Bronchial epithelial cell (primary cell): ENCODE data around the gene SOHLH1. TPM values are rescaled to one million over a fixed set of nuclear protein-coding genes. Genes with fewer than 3 reads are reported as not detected.
A peak's percentile ranks its signal among the peaks of the same experiment; 100 is the strongest.

ENCODE experiments used
- DNase-seq: peaks from one replicate; pipeline ENCODE4 v3.0.0-alpha.2; 2010; ENCODE audit warnings: low read depth
- FAIRE-seq: peaks from 2 replicates; lab custom pipeline; 2011; peaks lifted over from hg19 to GRCh38; lab: Jason Lieb, UNC
- H3K27me3 ChIP-seq: 2 replicates; pipeline ENCODE4 v1.5.1; 2011; ENCODE audit warnings: low read length; ENCODE audit not compliant: control insufficient read depth, insufficient read depth
- H3K36me3 ChIP-seq: 2 replicates; pipeline ENCODE4 v1.5.1; 2011; ENCODE audit warnings: low read length; ENCODE audit not compliant: control insufficient read depth, insufficient read depth
- H3K4me3 ChIP-seq: 2 replicates; pipeline ENCODE4 v1.5.1; 2011; ENCODE audit warnings: mild to moderate bottlenecking, low read depth, low read length, control low read depth
- total RNA-seq: library from RNA; depleted of rRNA; stranded (reverse); fragments of >200 nt; gene quantifications from 2 replicates; pipeline ENCODE4 v1.2.1, GENCODE V29; 2014
- TF ChIP-seq, protein P1 (sequence below): IDR thresholded peaks from 2 replicates; pipeline ENCODE4 v1.5.1; 2011; ENCODE audit warnings: mild to moderate bottlenecking, moderate library complexity, low read length, control low read depth, inconsistent platforms; ENCODE audit not compliant: insufficient read depth, severe bottlenecking

SOHLH1 gene
- total RNA-seq, 1 donor from 2014 or later: not detected

DNA sequence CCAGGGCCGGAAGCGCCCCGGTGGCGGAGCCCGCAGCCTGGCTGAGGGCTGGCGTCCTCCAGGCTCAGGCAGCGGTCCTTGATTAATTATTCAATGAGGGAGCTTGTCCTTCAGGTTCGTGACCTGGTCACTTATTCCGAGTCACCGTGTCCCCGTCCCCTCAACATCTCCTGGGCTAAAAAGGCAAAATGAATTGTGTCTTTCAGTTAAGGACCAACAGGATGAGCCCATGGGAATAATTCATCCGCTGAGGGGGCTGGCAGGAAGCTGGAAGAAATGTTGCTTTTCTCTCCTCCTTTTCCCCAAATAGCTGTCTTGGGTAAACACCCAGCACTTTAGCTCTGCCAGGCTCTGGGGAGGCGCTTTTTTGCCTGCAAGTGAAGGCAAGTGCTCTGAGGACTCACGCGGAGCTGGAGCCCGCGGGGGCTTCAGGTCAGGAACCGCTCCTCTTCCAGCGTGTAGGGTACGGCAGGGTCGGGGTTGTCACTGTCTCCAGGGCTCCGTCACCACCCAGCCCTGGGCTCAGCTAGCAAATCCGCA is 15.8 kb upstream of the SOHLH1 start:
- no peak for DNase-seq
- H3K27me3 ChIP-seq: peaks cover 8% of the 10 kb centered on the region
- TF ChIP-seq, protein P1, sequence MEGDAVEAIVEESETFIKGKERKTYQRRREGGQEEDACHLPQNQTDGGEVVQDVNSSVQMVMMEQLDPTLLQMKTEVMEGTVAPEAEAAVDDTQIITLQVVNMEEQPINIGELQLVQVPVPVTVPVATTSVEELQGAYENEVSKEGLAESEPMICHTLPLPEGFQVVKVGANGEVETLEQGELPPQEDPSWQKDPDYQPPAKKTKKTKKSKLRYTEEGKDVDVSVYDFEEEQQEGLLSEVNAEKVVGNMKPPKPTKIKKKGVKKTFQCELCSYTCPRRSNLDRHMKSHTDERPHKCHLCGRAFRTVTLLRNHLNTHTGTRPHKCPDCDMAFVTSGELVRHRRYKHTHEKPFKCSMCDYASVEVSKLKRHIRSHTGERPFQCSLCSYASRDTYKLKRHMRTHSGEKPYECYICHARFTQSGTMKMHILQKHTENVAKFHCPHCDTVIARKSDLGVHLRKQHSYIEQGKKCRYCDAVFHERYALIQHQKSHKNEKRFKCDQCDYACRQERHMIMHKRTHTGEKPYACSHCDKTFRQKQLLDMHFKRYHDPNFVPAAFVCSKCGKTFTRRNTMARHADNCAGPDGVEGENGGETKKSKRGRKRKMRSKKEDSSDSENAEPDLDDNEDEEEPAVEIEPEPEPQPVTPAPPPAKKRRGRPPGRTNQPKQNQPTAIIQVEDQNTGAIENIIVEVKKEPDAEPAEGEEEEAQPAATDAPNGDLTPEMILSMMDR: no peak
- H3K36me3 ChIP-seq: no peaks in the 10 kb centered on the region
- no peak for FAIRE-seq
- H3K4me3 ChIP-seq: no peak overlapping the region

- no peak for FAIRE-seq
- no peak for DNase-seq
- H3K36me3 ChIP-seq: no peaks in the 10 kb centered on the region
- no peak overlapping the region for H3K4me3 ChIP-seq
- TF ChIP-seq, protein P1: no peak
- H3K27me3 ChIP-seq: peaks cover 8% of the 10 kb centered on the region
Observed at GRCh38 chr9:135714242-135715055, 15.2 kb upstream of the SOHLH1 start.

DNA sequence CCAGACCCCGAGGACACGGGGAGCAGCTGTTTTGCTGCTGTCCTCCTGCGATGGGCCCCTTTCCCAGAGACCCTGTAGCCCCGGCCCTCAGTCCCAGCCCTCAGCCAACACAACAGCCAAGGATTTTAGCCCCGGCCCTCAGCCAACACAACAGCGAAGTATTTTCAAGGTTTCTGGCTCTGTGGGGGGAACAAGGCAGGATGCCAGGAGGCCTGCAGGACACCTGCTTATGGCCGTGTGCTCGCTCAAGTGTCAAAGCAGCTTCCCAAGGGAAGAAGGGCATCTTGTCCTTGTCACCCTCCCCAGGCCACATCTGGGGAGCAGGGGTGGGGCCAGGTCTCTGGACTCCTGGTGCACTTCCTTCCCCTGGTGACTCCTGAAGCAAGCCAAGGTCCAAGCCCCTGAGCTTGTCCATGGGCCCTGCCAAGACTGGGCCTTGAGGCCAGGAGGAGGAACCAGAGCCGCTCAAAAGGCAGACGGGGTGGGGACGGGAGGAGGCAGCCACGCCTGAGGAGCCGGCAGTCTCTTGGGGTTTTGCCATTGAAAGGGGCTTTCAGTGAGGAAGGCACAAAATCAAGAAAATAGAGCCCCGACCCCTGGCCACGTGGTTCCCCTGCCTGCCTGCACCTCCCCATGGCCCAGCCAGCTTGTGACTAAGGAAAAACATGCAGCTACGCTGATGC is 13.5 kb upstream of the SOHLH1 start:
- no peak for FAIRE-seq

DNA sequence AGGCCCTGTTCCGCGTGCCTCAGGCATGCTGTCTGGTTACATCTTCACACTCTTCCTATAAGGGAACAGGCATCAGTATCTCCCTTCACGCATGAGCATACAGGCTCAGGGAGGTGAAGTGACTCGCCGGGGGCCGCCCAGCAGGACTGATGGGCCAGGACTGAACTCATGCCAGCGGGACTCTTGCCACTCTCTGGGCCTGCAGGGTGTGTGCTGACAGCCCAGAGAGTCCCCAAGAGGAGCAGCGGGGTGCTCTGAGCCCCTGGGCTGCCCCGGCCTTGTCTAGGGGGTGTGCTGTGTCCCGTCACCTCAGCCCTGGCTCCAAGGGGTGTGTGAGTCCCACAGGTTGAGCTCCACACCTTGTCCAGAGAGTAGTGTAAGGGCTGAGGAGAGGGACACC is 12.6 kb upstream of the SOHLH1 start:
- Histone ChIP-seq H3K4me3 (no peak overlapping the region), H3K36me3 (no peaks in the 10 kb centered on the region), H3K27me3 (peaks cover 8% of the 10 kb centered on the region)
- no peak for DNase-seq
- no peak for FAIRE-seq
- TF ChIP-seq, protein P1: no peak

More for the DNA sequence above, 13.5 kb upstream of the SOHLH1 start:
- TF ChIP-seq, protein P1: no peak
- H3K27me3 ChIP-seq: peaks cover 8% of the 10 kb centered on the region
- no peak overlapping the region for H3K4me3 ChIP-seq
- DNase-seq: no peak
- H3K36me3 ChIP-seq: no peaks in the 10 kb centered on the region

- no peaks in the 10 kb centered on the region for H3K36me3 ChIP-seq
- no peak overlapping the region for H3K4me3 ChIP-seq
- TF ChIP-seq, protein P1: no peak
- peak; percentile 32 for FAIRE-seq
- DNase-seq: no peak
- H3K27me3 ChIP-seq: peaks cover 8% of the 10 kb centered on the region
Observed at GRCh38 chr9:135711391-135711790, 12.1 kb upstream of the SOHLH1 start.
